GM12878 (cell line): ENCODE measurements around the gene SERINC5. TPM values are rescaled to one million over a fixed set of nuclear protein-coding genes. Genes with fewer than 3 reads are reported as not detected.

Experiments used
- ATAC-seq: fragments of 200-7000 bp; cut with Tn5 transposase; 3 replicates; pipeline ENCODE4 v1.9.1; 2020; ENCODE audit warnings: mild to moderate bottlenecking, moderate library complexity
- BruUV-seq: library from RNA; stranded (reverse); fragments of 400-500 nt; replicated peaks from 2 replicates; lab custom pipeline; 2021; lab: Mats Ljungman, UMichigan
- CTCF ChIA-PET: fragments of 300-600 bp; sonication (Branson Sonifier 250); formaldehyde crosslinking; extraction: SDS; loops from one replicate; lab custom pipeline; 2021; ENCODE audit warnings: inconsistent platforms; lab: Yijun Ruan, JAX
- POLR2A ChIA-PET: fragments of 350-600 bp; formaldehyde crosslinking; extraction: SDS; loops from one replicate; lab custom pipeline; 2021; ENCODE audit warnings: inconsistent platforms; lab: Charles Lee
- RAD21 ChIA-PET: fragments of 300-600 bp; sonication (Branson Sonifier 250); formaldehyde crosslinking; loops from one replicate; lab custom pipeline; 2023; ENCODE audit warnings: antibody characterized with exemption; ENCODE audit not compliant: unreplicated experiment; lab: Charles Lee
- SMC1A ChIA-PET: fragments of 300-600 bp; sonication (Branson Sonifier 250); formaldehyde crosslinking; loops from one replicate; lab custom pipeline; 2023; ENCODE audit not compliant: unreplicated experiment, uncharacterized antibody; lab: Charles Lee
- DNase-seq: peaks from one replicate; pipeline ENCODE4 v3.0.0-alpha.2; 2011; ENCODE audit warnings: low read depth, low spot score
- FAIRE-seq: peaks from 3 replicates; lab custom pipeline; 2011; peaks lifted over from hg19 to GRCh38; lab: Jason Lieb, UNC
- H2AFZ ChIP-seq: 2 replicates; pipeline ENCODE4 v1.6.0; 2011; ENCODE audit warnings: low read depth, low read length, control low read depth; ENCODE audit not compliant: control insufficient read depth
- H3K27ac ChIP-seq: 2 replicates; pipeline ENCODE4 v1.5.1; 2011; ENCODE audit warnings: control low read depth; ENCODE audit not compliant: control insufficient read depth, insufficient read depth
- H3K27me3 ChIP-seq, 2 experiments: replicated peaks in 1 of 2; 2 replicates each; pipeline versions ENCODE4 v1.6.0 to v1.6.1; 2011; ENCODE audit warnings: low read length in 1 of 2; ENCODE audit not compliant: control insufficient read depth in 2 of 2, insufficient read depth in 2 of 2
- H3K36me3 ChIP-seq, 2 experiments: 2 replicates each; pipeline ENCODE4 v1.5.1; 2011; ENCODE audit warnings: low read length in 1 of 2; ENCODE audit not compliant: control insufficient read depth in 2 of 2, insufficient read depth in 2 of 2
- H3K4me1 ChIP-seq: 2 replicates; pipeline ENCODE4 v1.6.1; 2011; ENCODE audit warnings: mild to moderate bottlenecking, low read length, moderate library complexity, mixed read lengths; ENCODE audit not compliant: control insufficient read depth, insufficient read depth
- H3K4me2 ChIP-seq: 2 replicates; pipeline ENCODE4 v1.6.0; 2011; ENCODE audit warnings: control low read depth; ENCODE audit not compliant: control insufficient read depth, insufficient read depth
- H3K4me3 ChIP-seq: fragments of 200-600 bp; sonication (generic); 2 replicates; pipeline ENCODE4 v1.5.1; 2016
- H3K79me2 ChIP-seq: 2 replicates; pipeline ENCODE4 v1.6.0; 2011; ENCODE audit warnings: low read length; ENCODE audit not compliant: control insufficient read depth, insufficient read depth
- H3K9ac ChIP-seq: 2 replicates; pipeline ENCODE4 v1.8.0; 2011; ENCODE audit warnings: low read length, control low read depth, mixed read lengths; ENCODE audit not compliant: control insufficient read depth, insufficient read depth
- H3K9me3 ChIP-seq: replicated peaks from 3 replicates; pipeline ENCODE4 v1.5.1; 2011; ENCODE audit warnings: mild to moderate bottlenecking, low read length; ENCODE audit not compliant: control insufficient read depth, insufficient read depth
- H4K20me1 ChIP-seq: 2 replicates; pipeline ENCODE4 v1.6.0; 2011; ENCODE audit not compliant: control insufficient read depth, insufficient read depth
- E2F4 ChIP-seq: IDR thresholded peaks from 2 replicates; pipeline ENCODE4 v1.6.1; 2012; ENCODE audit warnings: low read depth, low read length, improper control_type of control experiment
- GATAD2B ChIP-seq: fragments of 450-650 bp; conservative IDR thresholded peaks from 2 replicates; pipeline ENCODE4 v1.6.1; 2017; ENCODE audit warnings: low read depth, mild to moderate bottlenecking, moderate library complexity
- SRF ChIP-seq, 2 experiments: IDR thresholded peaks; 2 replicates each; pipeline ENCODE4 v1.6.1; 2011; ENCODE audit warnings: low read depth in 2 of 2, low read length in 2 of 2, mild to moderate bottlenecking in 1 of 2, moderate library complexity in 1 of 2
- ZBTB40 ChIP-seq: fragments of 450-650 bp; IDR thresholded peaks from 2 replicates; pipeline ENCODE4 v1.6.1; 2016; ENCODE audit warnings: mild to moderate bottlenecking, moderate library complexity, borderline replicate concordance
- WGBS: methylation state at CpG from one replicate; pipeline ENCODE4 v1.1.6; 2016; ENCODE audit warnings: low lambda C conversion rate; ENCODE audit not compliant: insufficient replicate concordance, insufficient coverage; ENCODE audit errors: missing lambda C conversion rate; 5-methylcytosine and 5-hydroxymethylcytosine counted together
- in situ Hi-C: fragments of 300-500 bp; cut with MboI; formaldehyde crosslinking; loops from 9 replicates; pipeline ENCODE4 v1.14.3; 2018; ENCODE audit warnings: mixed read lengths
- intact Hi-C: fragments of 100-400 bp; cut with micrococcal nuclease; formaldehyde crosslinking; loops from one replicate; pipeline ENCODE4 v1.14.2; 2022; ENCODE audit not compliant: unreplicated experiment
- polyA plus RNA-seq, 11 experiments: library from polyadenylated mRNA; depleted of rRNA in 4 of 11; unstranded in 6 of 11; stranded (reverse) in 5 of 11; fragments of >200 nt; fragmentation: Nextera tagmentation in 4 of 11; fragmentation: Illumina TruSeq in 1 of 11; extraction: Ambion mirVana in 4 of 11; extraction: Trizol in 1 of 11; gene quantifications; 1 replicate in 1 of 11; 2 replicates in 10 of 11; pipeline versions ENCODE4 v1.2.1 to v1.2.3, GENCODE V29; 2011 to 2016; ENCODE audit warnings: inconsistent platforms in 2 of 11, missing spikeins in 2 of 11, low read depth in 1 of 11
- total RNA-seq, 4 experiments: library from RNA; depleted of rRNA in 3 of 4; stranded (reverse); fragments of >200 nt in 3 of 4; fragmentation: Illumina TruSeq in 1 of 4; extraction: Trizol in 1 of 4; gene quantifications; 2 replicates each; pipeline versions ENCODE4 v1.2.1 to v1.2.3, GENCODE V29; 2013 to 2021
- TF ChIP-seq, protein P1 (sequence below): IDR thresholded peaks from 2 replicates; pipeline ENCODE4 v1.6.1; 2011; ENCODE audit warnings: low read depth, mild to moderate bottlenecking, low read length, moderate library complexity, borderline replicate concordance; ENCODE audit errors: extremely low read depth

SERINC5 gene
- total and polyA plus RNA-seq, 10 of the 15 experiments (the other 5 are each of a cell fraction or from before 2014, with no cell fraction given) = 0.66 to 7.0 (median 2.8) TPM

GRCh38 chr5:80177236-80177635 is 78.6 kb downstream of the SERINC5 start:
- intact Hi-C loops = no loop called here
- Histone ChIP-seq H4K20me1 (no peaks in the 10 kb centered on the region), H3K79me2 (no peaks in the 10 kb centered on the region), H3K27ac (no peak overlapping the region), H3K4me2 (no peak overlapping the region), H3K9ac (no peak overlapping the region), H2AFZ (no peak overlapping the region), H3K9me3 (no peaks in the 10 kb centered on the region), H3K27me3 (no peaks in the 10 kb centered on the region), H3K4me1 (no peaks in the 10 kb centered on the region), H3K36me3 (no peaks in the 10 kb centered on the region; a peak in 1 of 4 replicates), H3K4me3 (no peak overlapping the region)
- DNase-seq = no peak
- in situ Hi-C loops = no loop called here
- WGBS = 28% methylated on average over 3 of the region's 3 CpGs
- FAIRE-seq = no peak
- TF ChIP-seq SRF (IDR thresholded peaks at IDR 0.05; ENCODE audit: low read depth in 2 of 2, low read length in 2 of 2) (no peak), ZBTB40 (no peak), GATAD2B (no peak), E2F4 (no peak)
- TF ChIP-seq, protein P1, sequence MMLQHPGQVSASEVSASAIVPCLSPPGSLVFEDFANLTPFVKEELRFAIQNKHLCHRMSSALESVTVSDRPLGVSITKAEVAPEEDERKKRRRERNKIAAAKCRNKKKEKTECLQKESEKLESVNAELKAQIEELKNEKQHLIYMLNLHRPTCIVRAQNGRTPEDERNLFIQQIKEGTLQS = no peak
- ChIA-PET POLR2A (no interaction called here), SMC1A (interaction anchor here (1.2 to 1.4 kb wide), 3 partner anchors 13 to 52 kb away, joined by 3 read pairs; no protein-coding TSS in a partner anchor), CTCF (interaction anchor here (1.2 kb wide), 1 partner anchor 28 kb away, joined by 3 read pairs; no protein-coding TSS in a partner anchor), RAD21 (interaction anchor here (0.6 kb wide), 1 partner anchor 80 kb away, joined by 3 read pairs; no protein-coding TSS in a partner anchor)
- no TSS peak for BruUV-seq
- ATAC-seq = no peak
